Fibroblast of peridontal ligament (primary cell): ENCODE data around the gene DNM3.
"Not testable (repeated sequence)": the region's sequence is repeated elsewhere in the genome, so short reads cannot be mapped to it uniquely, and the experiment has no call there.

Source experiments
- DNase-seq: peaks from one replicate; pipeline ENCODE4 v3.0.0-alpha.2; 2010; ENCODE audit errors: extremely low read depth

DNM3 gene

DNA sequence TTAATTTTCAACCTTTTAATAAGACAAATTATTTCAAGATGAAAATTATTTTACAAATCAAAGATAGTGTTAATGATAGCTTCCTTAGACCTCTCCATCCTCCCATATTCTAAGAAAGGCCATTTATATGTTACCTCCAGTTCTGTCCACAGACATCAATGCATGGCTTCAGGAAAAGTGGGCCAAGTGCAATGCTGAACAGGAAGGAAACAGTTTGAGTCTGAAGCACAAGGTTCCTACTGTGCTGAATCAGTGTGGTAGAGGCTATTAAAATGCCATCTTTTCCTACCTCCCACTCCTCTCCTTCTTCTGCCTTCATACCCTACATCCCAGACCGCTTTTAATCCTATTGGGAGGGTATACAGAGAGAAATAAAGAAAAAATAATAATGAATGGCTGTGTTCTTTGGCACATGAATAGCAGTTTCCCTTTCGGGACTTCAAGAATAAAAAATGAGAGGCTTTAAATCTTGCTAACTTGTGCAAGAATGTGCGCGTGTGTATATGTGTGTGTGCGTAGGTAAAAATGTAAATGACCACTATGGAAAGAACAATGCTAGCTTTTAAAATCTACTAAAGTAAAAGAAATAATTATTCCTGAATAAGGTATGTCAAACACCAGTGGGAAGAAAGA is 516.6 kb downstream of the DNM3 start:
- DNase-seq = no peak

DNA sequence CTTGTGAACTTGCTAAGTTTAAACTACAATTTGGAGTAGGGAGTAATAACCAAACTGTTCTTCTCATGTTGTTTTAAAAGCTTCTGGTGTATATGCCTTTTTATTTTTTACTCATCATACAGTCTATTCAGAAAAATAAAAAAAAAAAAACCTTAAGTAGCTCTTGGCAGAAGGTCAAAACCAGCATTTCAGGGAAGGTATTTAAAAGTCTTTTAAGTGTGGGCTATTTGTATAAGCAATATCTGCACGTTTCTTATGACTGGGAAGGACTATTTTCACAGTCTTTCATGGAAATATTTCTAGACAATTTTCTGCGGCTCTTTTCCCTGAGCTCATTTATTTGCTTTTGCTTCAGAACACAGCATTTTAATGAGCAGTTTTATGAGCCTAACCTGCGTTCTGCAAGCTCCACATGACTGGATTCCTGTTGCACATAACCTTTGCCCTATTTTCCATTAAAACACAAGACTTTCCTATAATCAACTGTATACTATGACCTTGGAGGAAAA is 518.2 kb downstream of the DNM3 start:
- peak; percentile 47 for DNase-seq

DNA sequence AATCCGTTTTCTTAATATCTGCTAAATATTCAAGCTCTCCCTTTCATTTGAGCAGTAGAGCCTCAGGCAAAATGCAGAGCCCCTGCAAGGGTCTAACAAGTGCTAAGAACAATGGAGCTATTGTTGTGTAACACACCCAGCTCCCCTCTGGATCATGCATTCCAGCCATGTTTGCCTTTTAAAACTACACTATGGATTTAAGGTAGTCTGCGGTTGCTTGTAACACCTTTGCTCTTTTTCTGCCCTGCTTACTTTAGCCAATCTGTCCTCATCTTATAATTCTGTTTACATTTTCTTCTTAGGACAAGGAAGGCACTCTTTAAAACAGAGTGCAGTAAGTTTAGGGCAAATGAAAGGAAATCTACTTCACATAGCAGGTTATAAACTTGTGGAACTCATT is 519.2 kb downstream of the DNM3 start:
- DNase-seq = no peak

DNA sequence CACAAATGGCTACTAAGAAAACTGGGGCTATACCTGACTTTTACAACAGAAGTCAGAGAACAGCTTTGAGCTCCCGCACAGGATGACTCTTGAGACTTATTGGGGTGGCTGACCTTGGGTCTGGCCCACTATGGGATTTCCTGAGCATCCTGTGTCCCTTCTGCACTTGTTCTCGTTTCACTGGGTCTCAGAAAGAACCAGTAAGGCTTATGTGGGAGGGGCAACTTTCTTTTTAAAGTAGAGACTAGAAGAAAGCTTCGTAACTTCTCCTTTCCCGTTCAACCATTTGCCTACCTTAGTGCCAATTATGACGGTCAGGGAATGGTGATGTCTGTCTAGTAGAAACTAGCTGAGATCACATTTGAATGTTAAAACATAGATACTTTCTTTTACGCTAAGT is 519.7 kb downstream of the DNM3 start:
- no peak for DNase-seq

DNA sequence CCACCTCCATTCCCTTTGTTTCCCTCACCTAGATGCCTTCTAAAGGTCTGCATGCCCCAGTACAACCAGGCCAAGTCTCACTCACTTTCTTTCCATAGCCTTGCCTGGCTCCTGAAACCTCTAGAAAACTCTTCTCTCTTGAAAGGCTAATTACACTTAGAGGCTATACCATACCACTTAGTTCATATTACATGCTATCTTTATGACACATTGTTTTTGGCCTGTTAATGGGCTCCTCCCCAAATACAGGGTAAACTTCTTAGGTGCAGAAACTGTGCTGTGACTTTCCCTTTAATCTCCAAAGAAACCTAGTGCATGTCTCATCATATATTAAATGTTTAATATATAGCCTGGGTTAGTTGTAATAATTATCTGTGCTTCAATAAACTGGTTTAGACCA is 522.6 kb downstream of the DNM3 start:
- no peak for DNase-seq

DNA sequence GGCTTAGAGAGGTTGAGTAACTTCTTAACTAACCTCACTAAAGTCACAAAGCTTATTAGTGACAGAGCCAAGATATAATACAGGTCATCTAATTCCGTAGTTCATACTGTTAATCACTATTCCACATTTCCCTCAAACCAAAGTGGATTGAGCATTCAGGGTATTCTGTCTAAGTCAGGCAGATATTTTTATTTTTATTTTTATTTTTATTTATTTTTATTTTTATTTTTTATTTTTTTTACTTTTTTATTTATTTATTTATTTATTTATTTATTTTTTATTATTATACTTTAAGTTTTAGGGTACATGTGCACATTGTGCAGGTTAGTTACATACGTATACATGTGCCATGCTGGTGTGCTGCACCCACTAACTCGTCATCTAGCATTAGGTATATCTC is 530.3 kb downstream of the DNM3 start:
- not testable (repeated sequence) for DNase-seq

DNA sequence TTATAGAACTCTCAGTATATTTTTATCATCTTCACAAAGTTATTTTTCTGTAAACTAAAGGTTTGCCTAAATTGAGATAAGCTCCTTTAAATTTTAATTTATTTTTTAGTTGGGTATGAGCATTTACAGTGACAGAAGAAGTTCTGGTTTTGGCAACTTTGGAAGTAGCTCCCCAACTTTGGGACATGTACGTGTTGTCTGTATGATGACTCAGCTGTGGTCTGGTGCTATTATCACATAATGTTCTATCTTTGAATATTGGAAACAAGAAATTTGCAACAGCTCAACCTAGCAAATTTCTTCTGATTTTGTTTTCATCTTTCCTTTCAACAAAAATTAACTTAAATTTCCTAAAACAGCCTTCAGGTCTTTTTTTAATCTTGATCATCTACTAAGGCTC is 532.6 kb downstream of the DNM3 start:
- DNase-seq = peak; percentile 22

DNA sequence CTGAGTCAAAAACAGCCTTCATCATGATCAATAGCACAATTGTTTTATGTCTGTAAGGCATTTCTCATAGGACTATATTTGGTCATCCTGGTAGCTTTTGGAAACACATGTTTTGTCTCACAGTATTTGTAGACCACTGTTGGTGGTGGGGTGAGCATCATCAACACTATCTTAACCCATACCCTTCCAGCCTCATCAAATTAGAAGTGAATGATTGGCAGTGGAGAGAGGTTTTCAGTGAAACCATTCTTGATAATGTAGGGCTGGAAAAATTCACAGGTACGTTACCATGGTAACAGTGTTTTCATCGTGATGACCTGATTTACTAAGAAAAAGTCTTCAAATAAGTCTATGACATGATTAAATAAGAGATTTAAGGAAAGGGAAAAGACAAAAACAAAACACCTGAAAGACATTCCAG is 533.9 kb downstream of the DNM3 start:
- no peak for DNase-seq

DNA sequence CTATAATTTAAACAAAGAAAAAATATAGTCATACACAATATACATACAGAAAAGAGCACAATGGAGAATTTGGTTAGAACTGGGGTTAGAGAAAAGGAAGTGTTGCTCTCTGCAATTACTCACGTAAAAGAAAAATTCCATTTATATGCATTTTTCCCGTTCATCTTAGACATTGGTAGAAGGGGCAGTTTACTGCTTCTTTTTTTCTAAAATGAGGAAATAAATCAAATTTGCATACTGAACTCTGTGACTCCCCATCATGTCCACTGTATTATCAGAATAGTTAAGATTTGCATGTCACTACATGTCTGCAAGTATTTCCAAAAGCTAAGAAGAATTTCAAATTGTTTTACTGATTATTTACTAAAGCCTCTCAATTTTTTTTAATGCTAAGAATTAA is 535.1 kb downstream of the DNM3 start:
- no peak for DNase-seq

DNA sequence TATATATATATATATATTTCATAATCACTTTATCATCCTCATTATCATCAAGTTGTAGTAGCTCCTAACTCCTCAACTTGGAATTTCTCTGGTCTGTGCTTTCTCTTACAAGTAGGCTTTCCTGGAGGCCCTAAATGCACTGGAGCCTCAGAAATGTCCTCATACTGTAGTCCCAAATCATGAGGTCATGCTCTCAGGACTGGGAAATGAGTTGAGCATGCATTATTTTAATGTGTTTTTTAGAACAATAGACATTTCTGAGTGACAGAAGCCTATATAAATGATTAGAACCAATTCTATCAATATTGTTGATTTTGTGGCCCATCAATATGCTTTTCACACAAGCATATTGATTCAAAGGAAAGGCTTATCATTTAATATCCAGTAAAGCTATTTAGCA is 536.3 kb downstream of the DNM3 start:
- no peak for DNase-seq

DNA sequence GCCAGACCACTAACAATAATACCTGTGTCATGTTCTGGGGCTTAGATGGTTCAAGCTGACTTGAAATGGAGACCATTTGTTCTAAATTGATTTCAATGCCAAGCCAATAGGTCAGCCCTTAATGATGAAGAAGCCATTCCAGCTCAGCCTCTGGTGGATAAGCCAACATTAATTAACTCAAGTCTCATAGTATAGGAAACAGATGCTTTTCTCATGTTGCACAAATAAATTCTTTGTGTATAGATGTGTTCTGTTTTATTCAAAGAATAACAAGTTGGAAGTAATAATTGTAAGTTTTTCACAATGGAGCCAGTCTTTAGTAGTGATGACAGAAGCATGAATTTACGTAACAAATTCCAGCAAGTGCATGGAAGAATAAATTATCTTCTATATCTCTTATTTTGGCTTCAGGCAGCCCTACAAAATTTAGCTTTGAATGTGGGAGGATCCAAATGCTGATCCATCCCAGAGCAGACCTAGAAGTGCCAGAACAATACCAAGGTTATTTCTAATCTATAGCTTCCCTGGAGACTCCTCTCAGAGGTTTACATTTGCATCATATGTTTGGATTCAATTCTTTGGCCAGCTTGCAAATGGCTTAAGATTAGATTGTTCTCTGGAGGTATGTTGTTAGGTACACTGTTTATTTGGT is 536.9 kb downstream of the DNM3 start:
- peak; percentile 20 for DNase-seq

DNA sequence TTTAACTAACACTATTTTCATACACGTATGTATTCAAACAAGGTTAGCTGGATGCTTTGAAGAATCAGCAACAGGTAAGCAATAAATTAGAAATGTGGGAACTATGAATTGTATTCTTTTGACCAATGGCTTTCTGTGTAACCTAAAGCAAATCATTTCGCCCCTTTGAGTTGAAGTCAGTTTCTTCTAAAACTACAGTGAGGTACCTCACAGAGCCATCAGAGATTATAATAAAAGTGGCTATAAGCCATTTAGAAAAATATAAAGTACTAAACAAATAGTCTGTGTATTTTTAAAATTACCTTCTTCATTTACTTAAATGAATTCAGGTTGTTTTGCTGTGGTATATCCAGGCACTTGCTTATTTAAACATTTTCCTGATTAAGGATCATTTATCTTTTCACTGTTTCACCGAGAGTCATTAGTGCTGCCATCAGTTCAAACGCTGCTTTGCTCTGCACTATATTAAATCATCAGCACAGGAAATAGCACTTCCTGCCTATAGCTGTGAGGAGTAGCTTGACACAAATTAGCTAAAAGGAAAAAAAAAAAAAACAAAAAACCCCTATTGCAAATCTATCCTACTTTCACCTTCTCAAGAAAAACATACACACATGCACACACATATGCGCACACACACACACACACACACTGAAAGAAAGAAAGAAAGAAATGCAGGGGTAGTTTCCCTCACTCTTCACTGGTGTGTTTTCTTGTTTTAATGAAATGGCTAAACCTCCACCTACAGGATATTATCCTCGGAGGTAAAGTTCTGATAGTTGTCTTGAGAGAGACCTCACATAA is 539.3 kb downstream of the DNM3 start:
- DNase-seq = no peak

DNA sequence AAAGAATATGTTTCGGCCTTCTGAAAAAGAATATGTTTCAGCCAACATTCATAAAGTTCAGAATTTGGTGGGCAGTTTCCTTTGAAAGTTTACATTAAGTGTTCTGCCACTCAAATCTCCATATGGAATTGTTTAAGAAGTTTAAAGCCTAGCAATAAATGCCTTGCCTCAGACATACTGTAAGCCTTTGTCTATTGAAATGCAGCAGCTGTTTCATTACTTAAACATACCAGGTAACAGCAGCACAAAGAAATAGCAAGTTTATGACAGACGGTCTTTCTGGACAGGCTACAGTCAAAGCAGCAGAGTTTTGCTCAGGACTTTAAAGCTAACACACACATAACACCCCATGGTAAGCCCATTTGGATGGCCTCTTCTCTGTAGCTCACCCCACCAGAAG is 540.6 kb downstream of the DNM3 start:
- peak; percentile 20 for DNase-seq

DNA sequence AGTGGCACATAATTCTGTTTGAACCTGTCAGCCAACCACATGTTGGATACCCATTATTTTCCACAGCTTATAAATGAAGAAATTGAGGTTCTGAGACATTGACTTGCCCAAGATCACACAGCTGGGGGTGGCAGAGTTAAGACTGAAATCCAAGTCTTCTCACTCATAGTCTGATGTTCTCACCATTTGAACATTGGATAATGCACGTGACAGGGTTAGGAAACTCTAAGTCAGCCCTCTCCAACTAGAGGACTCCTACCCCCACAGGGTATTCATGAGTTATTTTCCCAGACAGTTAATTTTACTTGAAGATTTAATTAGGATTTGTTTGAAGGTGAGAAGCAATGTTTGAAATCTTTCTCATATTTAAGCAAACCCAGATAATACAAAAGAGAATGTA is 541.1 kb downstream of the DNM3 start:
- no peak for DNase-seq

DNA sequence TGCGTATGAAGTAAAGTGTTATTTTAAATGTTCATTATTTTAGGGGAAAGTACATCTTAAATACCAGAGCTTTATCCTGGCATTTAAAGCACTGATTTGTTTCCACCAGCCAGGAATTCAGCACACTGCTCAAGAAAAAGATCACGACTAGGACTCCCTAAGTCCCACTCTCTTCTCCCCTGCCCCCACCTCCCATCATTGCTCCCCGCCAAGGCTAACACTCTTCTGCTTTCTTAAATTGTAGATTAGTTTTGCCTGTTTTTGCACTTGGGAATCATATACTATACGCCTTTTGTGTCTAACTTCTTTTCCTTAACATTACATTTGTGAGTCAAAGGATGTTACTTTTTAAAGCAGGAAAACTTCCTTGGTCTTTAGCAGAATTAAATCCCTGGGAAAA is 541.7 kb downstream of the DNM3 start:
- no peak for DNase-seq

DNA sequence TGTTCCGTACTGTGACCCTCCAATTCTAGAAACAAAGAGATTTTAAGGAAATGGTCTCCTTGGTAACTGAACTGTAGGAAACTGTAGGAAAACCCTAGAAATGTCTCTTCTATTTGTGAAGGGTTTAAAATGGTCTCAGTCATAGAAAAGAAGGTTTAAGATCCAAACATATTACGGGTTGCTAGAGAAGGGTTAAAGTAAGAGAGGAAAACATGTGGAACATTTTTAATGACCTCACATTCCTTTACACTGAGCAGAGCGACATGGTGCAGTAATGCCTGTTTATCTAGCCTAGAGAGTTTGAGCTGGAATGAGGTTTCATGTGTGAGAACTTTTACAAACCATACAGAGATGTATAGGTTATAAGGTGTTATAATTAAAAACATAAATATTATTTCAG is 542.2 kb downstream of the DNM3 start:
- DNase-seq = peak; percentile 73

DNA sequence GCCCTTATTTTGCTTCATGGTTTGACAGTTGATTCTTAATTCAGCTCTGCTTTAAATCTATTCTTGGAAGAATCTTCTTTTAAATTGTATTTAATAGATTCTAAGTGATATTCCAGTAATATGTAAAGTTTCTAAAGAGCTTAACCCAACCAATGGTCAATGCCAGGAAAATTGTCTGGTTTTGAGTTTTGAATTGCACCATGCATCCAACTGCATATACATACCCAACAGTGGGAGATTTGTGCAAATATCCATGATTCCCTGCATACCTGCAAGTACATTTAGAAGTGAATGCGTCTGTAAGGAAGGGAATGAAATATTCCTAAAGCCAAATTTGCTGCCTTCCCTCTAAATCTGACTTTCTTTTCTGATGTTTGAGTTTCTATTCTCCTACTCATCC is 543.4 kb downstream of the DNM3 start:
- no peak for DNase-seq

DNA sequence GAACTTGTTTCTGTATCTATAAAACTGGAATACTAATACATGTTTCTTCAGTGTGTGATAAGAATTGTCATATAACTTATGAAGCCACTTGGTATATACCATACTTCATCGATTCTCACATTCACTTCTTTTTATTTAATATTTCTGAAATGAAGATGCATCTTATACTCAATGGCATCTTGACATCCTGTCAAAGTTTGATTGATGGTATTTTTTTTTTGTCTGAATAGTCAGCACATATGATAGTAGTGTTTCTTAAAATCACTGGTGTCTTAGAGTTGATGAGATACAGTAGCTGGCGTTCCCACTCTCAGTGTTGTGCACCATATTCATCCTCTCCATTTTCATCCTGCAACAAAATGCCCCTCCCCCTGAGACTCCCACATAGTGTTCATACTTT is 544.7 kb downstream of the DNM3 start:
- DNase-seq = no peak

DNA sequence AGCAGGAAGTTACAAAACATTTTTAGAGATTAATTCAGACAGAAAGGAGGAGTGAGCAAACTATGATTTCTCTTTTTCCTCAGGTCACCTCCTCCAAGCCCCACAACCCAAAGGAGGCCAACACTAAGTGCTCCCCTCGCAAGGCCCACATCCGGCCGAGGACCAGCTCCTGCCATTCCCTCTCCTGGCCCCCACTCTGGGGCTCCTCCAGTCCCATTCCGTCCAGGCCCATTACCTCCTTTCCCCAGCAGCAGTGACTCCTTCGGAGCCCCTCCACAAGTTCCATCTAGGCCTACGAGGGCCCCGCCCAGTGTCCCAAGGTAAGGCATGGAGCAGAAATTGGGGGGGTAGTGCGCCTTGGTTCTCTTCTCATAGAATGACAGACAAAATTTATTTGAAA is 547.2 kb downstream of the DNM3 start:
- DNase-seq = no peak

DNA sequence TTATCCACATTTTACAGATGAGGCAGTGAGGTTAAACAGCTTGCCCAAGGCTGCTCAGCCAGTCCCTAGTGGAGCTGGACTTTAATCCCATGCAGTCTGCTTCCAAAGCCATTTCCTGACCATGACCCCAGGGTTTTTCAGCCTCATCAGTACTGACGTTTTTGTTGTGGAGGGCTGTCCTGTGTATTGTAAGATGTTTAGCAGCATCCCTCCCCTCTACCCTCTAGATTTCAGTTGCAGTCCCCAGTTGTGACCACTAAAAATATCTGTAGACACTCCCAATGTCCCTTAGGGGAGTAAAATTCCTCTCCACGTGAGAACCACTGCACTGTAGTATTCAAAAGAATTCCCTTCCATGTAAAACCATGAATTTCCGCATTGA is 549.0 kb downstream of the DNM3 start:
- no peak for DNase-seq

DNA sequence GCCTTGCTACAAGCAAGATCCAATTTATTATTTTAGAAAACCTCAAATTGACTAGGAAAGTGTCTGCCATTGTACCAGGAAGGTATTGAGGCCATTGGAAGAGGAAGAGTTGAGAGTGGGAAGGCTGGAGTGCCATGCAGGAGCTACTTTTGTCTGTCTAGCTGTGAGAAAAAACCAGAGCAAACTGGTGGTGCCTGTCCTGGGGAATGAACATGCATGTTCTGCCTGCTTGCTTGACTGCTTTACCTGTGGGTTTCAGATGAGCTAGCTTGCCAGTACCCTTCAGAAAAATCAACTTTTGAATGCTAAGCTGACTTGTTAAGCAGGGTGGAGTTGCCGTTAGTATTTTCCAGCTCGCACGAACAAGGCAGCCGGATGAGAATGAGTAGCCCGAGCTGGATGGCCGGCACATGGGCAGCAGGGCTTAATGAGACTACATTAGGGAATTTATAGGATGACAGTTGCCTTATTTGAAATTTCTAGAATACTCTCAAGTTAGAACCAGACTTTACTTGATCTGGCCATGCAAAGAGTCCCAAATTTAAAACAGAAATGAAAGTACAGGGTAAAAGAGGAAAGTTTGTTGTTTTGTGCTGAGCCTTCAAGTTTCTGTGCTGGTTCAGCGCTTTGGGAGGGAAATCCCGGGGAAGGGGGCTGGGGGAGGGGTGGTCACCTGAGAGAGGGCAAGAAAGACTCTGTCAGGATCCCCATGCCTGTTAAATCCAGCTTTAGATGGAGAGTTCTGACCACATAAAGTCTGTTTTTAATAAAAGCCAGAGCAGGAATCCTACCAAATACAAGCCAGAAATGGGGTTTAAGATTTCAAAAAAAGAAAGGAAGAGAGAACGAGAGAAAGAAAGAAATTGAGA is 549.6 kb downstream of the DNM3 start:
- peak; percentile 67 for DNase-seq

DNA sequence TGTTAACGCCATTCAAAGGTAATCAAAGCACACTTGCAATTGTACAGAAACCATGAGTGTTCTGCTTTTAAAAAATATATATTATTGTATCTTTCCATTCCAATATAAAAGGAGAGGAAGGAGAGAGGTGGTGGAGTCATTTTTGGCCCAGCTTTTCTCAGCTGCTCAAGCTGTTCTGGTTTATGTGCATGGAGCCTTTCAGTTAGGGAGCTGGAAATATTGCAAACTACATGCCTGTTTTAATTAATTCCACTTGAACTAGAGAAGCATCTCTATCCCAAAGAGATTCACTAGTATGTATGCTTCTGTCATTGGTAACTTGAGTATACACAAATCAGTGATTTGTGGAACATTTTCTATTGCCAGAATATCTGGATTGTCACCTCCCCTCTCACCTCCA is 550.7 kb downstream of the DNM3 start:
- peak; percentile 50 for DNase-seq
